DMS153 treated with DMSO at 0.1 percent for 48 hours (cell line): Measurements from ENCODE around the gene ITM2C.

Source experiments
- DNase-seq: peaks from one replicate; lab custom pipeline; 2025; ENCODE audit not compliant: unreplicated experiment; lab: John Stamatoyannopoulos, UW

The ITM2C gene

GRCh38 chr2:230850358-230850658 lies 14.4 kb upstream of the ITM2C start:
- no peak for DNase-seq

- DNase-seq = no peak
Observed at GRCh38 chr2:230852113-230852512, 12.6 kb upstream of the ITM2C start.

GRCh38 chr2:230861552-230862255 lies 3.0 kb upstream of the ITM2C start:
- DNase-seq = peak; percentile 30

- no peak for DNase-seq
Observed at GRCh38 chr2:230862292-230862691, 2.5 kb upstream of the ITM2C start.

GRCh38 chr2:230863031-230863430 lies 1.7 kb upstream of the ITM2C start:
- DNase-seq = no peak

- DNase-seq = no peak
Observed at GRCh38 chr2:230863442-230864121, 1.2 kb upstream of the ITM2C start.

- no peak for DNase-seq
Observed at GRCh38 chr2:230864122-230864604, 579 bp upstream of the ITM2C start.

- DNase-seq = no peak
Observed at GRCh38 chr2:230865307-230865765, 594 bp downstream of the ITM2C start.

GRCh38 chr2:230865766-230866755 lies 1.3 kb downstream of the ITM2C start:
- DNase-seq = no peak

GRCh38 chr2:230866756-230867523 lies 2.2 kb downstream of the ITM2C start:
- no peak for DNase-seq

GRCh38 chr2:230868161-230868946 lies 3.6 kb downstream of the ITM2C start:
- DNase-seq = no peak

GRCh38 chr2:230868947-230869913 lies 4.5 kb downstream of the ITM2C start:
- DNase-seq = no peak

GRCh38 chr2:230869914-230870543 lies 5.3 kb downstream of the ITM2C start:
- DNase-seq = no peak

- no peak for DNase-seq
Observed at GRCh38 chr2:230870544-230871360, 6.0 kb downstream of the ITM2C start.

GRCh38 chr2:230871361-230872150 lies 6.8 kb downstream of the ITM2C start:
- no peak for DNase-seq

GRCh38 chr2:230872151-230872967 lies 7.6 kb downstream of the ITM2C start:
- DNase-seq = no peak
